DMS79 (cell line): Measurements from ENCODE around the gene TNXB.

Experiments used
- DNase-seq: peaks from one replicate; lab custom pipeline; 2025; lab: John Stamatoyannopoulos, UW

TNXB gene, protein sequence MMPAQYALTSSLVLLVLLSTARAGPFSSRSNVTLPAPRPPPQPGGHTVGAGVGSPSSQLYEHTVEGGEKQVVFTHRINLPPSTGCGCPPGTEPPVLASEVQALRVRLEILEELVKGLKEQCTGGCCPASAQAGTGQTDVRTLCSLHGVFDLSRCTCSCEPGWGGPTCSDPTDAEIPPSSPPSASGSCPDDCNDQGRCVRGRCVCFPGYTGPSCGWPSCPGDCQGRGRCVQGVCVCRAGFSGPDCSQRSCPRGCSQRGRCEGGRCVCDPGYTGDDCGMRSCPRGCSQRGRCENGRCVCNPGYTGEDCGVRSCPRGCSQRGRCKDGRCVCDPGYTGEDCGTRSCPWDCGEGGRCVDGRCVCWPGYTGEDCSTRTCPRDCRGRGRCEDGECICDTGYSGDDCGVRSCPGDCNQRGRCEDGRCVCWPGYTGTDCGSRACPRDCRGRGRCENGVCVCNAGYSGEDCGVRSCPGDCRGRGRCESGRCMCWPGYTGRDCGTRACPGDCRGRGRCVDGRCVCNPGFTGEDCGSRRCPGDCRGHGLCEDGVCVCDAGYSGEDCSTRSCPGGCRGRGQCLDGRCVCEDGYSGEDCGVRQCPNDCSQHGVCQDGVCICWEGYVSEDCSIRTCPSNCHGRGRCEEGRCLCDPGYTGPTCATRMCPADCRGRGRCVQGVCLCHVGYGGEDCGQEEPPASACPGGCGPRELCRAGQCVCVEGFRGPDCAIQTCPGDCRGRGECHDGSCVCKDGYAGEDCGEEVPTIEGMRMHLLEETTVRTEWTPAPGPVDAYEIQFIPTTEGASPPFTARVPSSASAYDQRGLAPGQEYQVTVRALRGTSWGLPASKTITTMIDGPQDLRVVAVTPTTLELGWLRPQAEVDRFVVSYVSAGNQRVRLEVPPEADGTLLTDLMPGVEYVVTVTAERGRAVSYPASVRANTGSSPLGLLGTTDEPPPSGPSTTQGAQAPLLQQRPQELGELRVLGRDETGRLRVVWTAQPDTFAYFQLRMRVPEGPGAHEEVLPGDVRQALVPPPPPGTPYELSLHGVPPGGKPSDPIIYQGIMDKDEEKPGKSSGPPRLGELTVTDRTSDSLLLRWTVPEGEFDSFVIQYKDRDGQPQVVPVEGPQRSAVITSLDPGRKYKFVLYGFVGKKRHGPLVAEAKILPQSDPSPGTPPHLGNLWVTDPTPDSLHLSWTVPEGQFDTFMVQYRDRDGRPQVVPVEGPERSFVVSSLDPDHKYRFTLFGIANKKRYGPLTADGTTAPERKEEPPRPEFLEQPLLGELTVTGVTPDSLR (N-terminal part only)

DNA sequence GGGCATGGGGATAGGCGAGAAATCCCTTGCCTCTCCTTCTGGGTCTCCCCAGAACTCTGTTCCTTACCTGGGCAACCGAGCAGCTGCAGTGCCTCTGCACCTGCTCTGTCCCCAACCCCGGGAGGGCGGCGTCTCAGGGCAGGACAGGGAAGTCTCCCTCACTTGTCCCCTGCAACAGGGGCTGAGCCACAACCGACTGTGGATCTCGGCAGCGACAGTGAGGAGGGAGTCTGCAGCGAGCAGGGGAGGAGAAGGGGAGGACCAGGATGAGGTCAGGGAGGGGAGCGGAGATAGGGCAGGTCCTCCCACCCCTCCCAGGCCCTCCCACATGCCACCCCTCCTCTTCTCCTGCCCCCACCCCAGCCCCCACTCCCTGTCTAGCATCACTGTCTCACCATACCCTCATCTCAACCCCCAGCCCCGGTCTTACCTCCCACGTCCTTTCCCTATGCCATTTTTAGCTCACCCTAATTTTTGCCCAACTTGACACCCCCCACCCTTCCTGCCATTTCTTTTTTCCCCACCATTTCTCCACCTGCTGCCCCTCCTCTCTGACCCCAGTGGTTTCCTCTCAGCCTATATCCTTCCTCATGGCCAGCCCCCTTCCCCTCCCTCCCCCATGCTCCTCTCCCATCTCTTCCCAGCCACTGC, at the start of gene TNXB:
Gene TNXB (minus strand): TSS at position 225 of the 651 bp plus-strand sequence. CDS start 11,140 bp downstream, outside the sequence.
- no peak for DNase-seq

DNA sequence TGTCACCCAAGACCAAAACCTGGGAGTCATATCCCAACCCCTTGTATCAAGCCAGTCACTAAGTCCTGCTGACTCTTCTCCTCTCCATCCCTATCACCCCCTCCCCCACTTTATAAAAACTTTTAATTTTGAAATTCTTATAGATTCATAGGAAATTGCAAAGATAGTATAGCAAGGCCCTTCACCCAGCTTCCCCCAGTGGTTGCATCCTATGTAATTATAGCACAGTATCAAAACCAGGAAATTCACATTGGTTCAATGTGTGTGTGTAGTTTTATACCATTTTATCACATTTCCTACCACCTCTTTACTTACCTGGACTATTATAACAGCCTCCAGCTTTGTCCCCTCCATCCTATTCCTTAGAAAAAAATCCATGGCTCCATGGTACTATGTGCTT, 48.9 kb upstream of the TNXB start:
- DNase-seq, result no peak

DNA sequence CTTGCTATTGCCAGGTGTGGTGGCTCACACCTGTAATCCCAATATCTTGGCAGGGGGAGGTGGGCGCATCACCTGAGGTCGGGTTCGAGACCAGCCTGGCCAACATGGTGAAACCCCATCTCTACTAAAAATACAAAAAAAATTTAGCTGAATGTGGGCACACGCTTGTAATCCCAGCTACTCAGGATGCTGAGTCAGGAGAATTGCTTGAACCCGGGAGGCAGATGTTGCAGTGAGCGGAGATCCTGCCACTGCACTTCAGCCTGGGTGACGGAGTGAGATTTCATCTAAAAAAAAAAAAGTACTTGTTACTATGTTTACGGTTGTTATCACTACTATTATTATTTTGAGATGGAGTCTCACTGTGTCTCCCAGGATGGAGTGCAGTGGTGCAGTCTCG, 47.8 kb upstream of the TNXB start:
- DNase-seq, result no peak

DNA sequence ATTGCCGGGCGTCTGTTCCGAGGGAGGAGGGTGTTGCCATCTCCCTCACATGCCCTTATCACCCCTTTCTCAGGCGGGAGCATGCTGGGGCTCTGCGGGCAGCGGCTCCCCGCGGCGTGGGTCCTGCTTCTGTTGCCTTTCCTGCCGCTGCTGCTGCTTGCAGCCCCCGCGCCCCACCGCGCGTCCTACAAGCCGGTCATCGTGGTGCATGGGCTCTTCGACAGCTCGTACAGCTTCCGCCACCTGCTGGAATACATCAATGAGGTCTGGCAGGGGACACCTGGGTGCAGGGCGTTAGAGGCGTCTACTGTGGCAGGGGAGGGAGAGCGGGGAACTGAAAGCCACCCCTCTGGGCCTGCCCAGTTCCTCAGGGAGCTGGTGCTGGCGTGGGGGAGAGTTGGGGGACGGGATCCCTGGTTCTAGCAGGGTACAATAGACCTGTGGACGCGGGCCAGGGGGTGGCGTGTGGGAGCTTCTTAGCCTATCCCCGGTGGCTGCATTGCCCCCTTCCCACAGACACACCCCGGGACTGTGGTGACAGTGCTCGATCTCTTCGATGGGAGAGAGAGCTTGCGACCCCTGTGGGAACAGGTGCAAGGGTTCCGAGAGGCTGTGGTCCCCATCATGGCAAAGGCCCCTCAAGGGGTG, 45.5 kb upstream of the TNXB start:
- peak; percentile 47 for DNase-seq

GRCh38 chr6:32153564-32154513, 44.7 kb upstream of the TNXB start, which contains the start of gene PPT2:
TSS of gene PPT2 (plus strand) at chr6:32154141. CDS start at chr6:32154595, 454 bp downstream.
- DNase-seq, result peak; percentile 85

DNA sequence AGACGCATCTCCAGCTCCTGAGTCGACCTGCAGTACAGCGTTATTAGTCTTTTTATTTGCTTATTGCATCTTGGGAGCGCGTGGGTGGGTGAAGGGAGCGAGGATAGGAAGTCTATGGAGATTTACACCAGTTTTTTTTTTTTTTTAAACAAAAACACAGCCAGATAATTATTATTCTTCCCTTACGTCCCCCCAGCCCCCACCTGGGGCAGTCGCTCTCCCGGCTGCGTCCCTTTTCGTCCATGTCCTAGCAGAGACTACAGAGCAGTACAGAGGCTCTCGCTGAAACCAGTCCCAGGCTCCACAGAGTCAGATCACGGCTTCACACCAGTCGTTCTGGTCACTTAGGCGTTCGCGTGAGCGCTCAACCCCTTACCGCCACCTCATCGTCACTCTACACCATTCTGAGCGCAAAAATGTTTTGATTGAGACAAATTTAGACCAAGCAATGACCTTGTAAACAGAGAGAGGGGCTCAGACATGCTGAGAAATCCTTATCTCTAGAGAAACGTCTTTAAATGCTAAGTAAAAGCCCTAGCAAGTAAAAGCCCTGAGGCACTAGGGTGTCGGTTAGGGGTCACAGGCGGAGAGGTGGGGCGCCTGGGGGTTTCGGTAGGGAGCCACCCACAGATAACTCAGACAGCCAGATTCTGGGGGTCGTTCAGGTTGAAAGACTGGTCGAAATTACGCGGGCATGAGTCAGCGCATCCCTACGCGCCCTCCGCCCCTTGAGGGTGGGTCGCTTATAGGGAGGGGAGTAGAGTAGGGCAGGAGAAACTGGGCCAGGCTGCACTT, 43.8 kb upstream of the TNXB start:
- peak; percentile 21 for DNase-seq

DNA sequence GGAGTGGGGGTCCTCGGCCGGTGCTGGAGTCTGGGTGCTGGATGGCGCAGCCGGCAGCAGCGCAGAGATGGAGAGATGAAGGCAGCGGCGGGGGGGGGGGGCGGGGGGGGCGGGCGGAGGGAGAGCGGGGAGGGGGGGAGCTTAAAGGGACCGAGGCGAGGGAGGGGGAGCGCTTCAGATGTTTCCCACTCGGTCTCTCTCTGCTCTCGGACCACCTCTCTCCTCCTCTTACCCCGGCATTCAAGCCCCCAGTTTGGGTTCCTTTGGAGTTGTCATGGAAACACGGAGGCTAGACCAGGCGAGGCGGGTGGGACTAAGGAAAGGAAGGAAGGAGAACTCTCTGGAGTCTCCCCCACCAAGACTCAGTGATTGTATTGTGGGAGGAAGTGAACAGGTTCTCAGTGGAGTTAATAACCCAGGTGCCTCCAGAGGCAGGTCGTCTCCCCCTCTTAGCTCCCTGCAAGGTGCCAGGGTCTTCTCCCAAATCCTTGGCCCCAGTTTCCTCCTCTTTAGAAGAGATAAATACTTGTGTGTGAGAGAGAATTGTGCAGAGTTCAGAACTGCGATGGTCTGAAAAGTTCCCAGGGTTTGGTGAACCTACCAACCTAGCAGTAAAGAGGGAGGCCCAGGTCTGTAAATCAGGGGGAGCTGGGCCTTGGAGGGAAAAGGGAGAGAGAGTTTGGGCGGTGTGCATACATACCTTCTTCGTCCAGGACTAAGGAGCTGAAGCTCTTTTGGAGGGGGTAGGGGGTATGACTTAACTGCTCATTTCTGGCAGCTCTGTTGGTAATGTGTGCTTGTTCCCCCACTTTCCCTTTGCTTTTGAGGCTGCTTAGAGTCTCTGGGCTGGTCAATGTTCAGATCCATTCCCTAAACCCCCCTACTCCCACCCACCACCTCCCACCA, 43.0 kb upstream of the TNXB start, which contains the start of gene PRRT1:
Gene PRRT1 (minus strand): TSS at position 77 of the 906 bp plus-strand sequence. CDS start 112 bp downstream, outside the sequence.
- no peak for DNase-seq

DNA sequence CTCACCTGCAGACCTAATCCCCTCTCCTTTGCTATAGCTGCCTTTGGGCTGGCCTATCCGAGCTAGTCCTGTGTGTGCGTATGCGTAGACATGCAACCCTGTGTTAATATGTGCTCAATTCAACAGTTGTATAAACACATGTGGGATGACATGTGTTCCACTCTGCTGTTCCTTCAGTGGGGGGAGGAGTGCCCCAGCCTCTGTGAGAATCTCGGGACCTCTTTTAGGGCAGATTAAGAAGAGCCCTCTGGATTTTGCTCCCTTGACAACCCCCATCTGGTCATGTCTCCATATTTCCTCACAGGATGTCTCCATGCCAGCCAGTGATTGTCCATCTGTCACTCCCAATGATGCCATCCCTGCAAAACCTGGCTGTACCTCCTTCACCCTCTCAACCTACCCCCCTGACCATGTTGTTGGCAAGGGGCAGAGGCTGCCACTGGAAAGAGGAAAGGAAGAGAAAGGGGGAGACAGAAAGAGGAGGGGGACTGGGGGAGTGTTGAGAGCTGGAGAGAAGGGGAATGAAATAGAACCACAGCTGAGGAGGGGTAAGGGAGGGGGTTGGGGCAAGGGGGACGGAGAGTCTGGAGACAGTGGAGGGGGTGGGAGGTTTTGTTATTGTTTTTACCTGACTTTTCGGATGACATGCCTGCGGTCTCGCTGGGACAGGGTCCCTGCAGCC, 42.2 kb upstream of the TNXB start:
- DNase-seq, result no peak

DNA sequence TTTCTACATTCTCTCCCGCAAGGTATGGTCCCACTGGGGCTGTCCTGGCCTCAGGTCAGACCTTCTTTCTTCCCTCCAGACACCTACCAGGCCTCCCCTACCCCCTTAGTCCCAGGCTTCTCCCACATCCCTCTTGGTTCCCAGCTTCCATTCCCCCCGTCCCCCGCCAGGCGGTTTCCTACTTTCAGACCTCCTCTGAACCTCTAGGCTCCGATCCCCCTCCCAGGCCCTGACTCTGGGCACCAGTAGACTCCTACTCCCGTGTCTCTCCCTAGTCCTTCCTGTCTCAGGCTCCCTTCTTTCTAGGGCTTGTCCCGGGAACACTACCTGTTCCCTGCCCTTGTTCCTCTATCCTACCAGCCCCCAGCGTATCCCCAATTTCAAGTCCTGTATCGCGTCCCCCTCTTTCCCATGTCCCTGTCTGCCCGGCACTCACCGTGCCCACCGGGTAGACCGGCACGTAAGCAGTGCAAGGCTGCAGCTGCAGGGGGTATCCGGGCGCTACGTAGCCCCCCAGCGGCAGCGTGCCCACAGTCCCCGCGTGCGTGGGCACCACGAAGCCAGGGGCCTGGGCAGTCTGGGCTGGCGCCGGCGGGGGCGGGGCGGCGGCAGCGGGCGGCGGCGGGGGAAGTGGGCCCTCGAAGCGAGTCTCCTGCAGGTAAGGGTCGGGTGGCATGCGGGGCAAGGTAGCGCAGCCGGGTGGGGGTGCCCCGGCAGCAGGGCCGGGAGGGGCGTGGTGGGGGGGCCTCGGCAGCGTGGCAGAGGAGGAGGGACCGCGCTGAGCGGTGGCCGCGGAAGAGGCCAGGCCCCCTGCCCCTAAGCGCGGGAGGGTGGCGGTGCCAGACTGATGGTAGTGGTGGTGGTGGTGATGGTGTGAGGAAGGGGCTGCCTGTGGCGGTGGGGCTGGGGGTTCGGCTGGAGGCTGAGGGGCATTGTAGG, 41.1 kb upstream of the TNXB start:
- DNase-seq, result no peak

DNA sequence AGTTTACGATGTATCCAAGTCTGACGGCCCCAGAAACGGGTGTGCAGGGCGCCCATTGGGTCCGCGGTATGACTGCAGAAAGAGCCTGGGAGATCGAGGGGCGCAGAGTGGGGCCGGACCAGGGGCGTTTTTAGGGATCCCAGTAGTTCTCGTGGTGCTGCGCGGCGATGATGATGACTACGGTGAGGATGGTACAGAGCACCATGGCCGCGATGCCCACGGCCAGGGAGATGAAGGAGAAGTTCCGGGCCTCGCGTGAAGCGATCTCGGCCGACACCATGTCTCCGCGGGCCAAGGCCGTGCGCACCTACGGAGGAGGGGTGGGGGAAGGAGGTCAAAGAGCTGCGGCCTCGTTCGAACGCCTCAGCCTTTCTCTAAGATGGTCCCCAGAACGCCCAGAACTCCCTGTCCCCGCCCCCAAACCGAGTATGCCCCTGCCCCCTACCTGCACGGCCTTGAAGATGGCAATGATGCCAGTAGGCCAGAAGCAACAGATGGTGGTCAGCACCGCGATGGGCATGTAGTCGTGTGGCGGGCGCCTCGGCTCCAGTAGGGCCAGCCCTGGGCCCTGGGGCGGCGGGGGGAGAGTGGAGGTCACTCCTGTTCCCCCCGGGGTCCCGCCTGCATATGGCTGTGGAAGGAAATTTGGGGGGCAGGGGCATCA, 40.1 kb upstream of the TNXB start:
- DNase-seq, result no peak

GRCh38 chr6:32148289-32149091, 39.4 kb upstream of the TNXB start:
- DNase-seq, result no peak

DNA sequence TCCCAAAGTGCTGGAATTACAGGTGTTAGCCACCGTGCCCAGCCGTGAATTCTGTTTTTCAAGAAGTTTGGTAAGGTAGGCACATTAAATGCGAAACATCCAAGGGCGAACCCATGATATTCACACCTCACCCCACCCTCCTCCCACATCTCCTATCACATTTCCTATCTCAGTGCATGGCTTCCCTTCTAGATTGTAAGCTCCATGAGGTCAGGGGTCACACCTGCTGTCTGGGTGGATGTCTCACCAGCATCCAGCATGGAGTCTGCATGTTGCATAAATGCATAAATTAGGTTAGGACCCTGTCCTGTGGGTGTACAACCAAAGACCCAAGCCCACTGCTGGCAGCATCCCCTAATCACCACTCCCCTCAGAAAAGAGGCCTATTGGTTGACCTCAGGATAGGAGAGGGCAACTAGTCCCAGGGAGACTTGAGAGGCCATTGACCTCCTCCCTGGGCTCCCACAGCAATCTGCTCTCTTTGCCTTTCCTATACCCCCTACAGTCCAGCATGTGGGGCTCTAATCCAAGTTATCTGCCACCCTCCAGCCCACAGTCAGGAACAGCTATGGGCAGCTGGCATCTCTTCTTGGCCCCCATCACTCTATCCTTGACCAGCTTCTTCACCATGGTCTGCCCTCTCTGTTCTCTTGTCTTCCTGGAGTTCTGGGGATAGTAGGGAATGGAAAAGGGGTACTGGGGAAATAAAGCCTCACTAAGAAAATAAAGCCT, 38.4 kb upstream of the TNXB start:
- no peak for DNase-seq

DNA sequence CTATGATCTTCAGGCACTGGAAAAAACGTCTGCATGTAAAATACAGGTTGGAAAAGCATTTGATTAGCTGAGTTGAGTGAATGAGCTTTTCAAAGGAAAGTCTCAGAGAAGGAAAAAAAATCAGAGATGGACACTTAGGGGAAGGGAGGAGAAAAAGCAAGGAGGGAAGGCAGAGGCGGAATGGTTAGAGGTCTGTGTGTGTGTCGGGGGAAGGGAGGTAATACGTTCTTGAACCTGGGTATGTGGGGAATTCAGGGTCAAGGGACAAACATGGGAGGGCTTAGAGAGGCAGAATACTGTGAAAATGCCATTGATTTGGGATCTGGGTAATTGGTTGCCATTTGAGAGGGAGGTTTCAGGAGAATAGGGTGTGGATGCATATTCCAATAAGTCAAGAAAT, 37.5 kb upstream of the TNXB start:
- no peak for DNase-seq

GRCh38 chr6:32146287-32146686, 37.1 kb upstream of the TNXB start:
- no peak for DNase-seq
